Measurements from ENCODE around the gene SLC6A19. TPM values are rescaled to one million over a fixed set of nuclear protein-coding genes. Genes with fewer than 3 reads are reported as not detected.

The SLC6A19 gene
- total and polyA plus RNA-seq, 9 of the 15 experiments (the other 6 are each of a cell fraction or from before 2014, with no cell fraction given), result 0.03 to 1.6 (median 0.59) TPM

- TF ChIP-seq BCLAF1 (IDR thresholded peaks at IDR 0.05; ENCODE audit: borderline replicate concordance in 1 of 2, control insufficient read depth in 1 of 2, low read depth in 2 of 2, low read length in 1 of 2) (no peak), MAFG (tag; conservative IDR thresholded peaks at IDR 0.05) (0 out of 2 replicates have a peak, but pooled peaks have one; percentile 10), NELFE (IDR thresholded peaks at IDR 0.05; ENCODE audit: insufficient read depth, insufficient read length) (no peak), PML (IDR thresholded peaks at IDR 0.05; ENCODE audit: low read length) (no peak), YBX1 (IDR thresholded peaks at IDR 0.05) (no peak), STAT6 (CRISPR knock-in tag; IDR thresholded peaks at IDR 0.05) (no peak), HOMEZ (CRISPR knock-in tag; IDR thresholded peaks at IDR 0.05) (no peak), SRF (CRISPR knock-in tag; IDR thresholded peaks at IDR 0.05) (no peak), ARNT (IDR thresholded peaks at IDR 0.05) (no peak), RBM39 (optimal IDR thresholded peaks at IDR 0.05; ENCODE audit: low read depth, low read length) (no peak), PCBP2 (IDR thresholded peaks at IDR 0.05; ENCODE audit: low read depth, low read length, poor library complexity, severe bottlenecking) (no peak), XRCC4 (IDR thresholded peaks at IDR 0.05; ENCODE audit: extremely low read depth, insufficient read depth, insufficient read length) (no peak), TAF7 (tag; IDR thresholded peaks at IDR 0.05) (no peak), MLX (CRISPR knock-in tag; conservative IDR thresholded peaks at IDR 0.05) (no peak), ZNF143 (CRISPR knock-in tag; IDR thresholded peaks at IDR 0.05) (no peak), RBM25 (IDR thresholded peaks at IDR 0.05; ENCODE audit: low read depth, low read length, severe bottlenecking) (no peak), POLR2AphosphoS2 (IDR thresholded peaks at IDR 0.05; ENCODE audit: low read length) (no peak), DNMT1 (IDR thresholded peaks at IDR 0.05) (no peak)
These were observed 27.1 kb upstream of the SLC6A19 start (continued) for GRCh38 chr5:1174122-1174936.

Data from K562 (cell line).